Keratinocyte (primary cell): ENCODE data around the gene VSIR. TPM values are rescaled to one million over a fixed set of nuclear protein-coding genes. Genes with fewer than 3 reads are reported as not detected.

ENCODE experiments used
- DNase-seq: peaks from one replicate; pipeline ENCODE4 v3.0.0-alpha.2; 2011; ENCODE audit warnings: low read depth, missing footprints, low spot score
- FAIRE-seq: peaks from 2 replicates; lab custom pipeline; 2011; peaks lifted over from hg19 to GRCh38; lab: Jason Lieb, UNC
- H2AFZ ChIP-seq: 2 replicates; pipeline ENCODE4 v1.6.0; 2012; ENCODE audit warnings: low read length, control low read depth, inconsistent platforms; ENCODE audit not compliant: control insufficient read depth
- H3K27ac ChIP-seq: 2 replicates; pipeline ENCODE4 v1.5.1; 2011; ENCODE audit warnings: low read length; ENCODE audit not compliant: control insufficient read depth, insufficient read depth
- H3K27me3 ChIP-seq: 3 replicates; pipeline ENCODE4 v1.6.0; 2011; ENCODE audit warnings: low read length; ENCODE audit not compliant: control insufficient read depth, insufficient read depth; ENCODE audit errors: extremely low read depth
- H3K36me3 ChIP-seq, 2 experiments: 2 replicates in 1 of 2; 3 replicates in 1 of 2; pipeline ENCODE4 v1.5.1; 2011; ENCODE audit warnings: low read length in 2 of 2, mild to moderate bottlenecking in 1 of 2; ENCODE audit not compliant: control insufficient read depth in 2 of 2, insufficient read depth in 2 of 2; ENCODE audit errors: extremely low read depth in 1 of 2
- H3K4me1 ChIP-seq: 3 replicates; pipeline ENCODE4 v1.5.1; 2011; ENCODE audit warnings: low read length; ENCODE audit not compliant: control insufficient read depth, insufficient read depth; ENCODE audit errors: extremely low read depth
- H3K4me2 ChIP-seq: 3 replicates; pipeline ENCODE4 v1.6.0; 2011; ENCODE audit warnings: low read depth, low read length; ENCODE audit not compliant: control insufficient read depth, insufficient read depth; ENCODE audit errors: extremely low read depth
- H3K4me3 ChIP-seq, 3 experiments: fragments of 200-600 bp in 1 of 3; sonication (generic) in 1 of 3; 2 replicates in 2 of 3; 3 replicates in 1 of 3; pipeline ENCODE4 v1.5.1; 2011 to 2016; ENCODE audit warnings: low read length in 3 of 3, mild to moderate bottlenecking in 3 of 3, control low read depth in 2 of 3, inconsistent platforms in 1 of 3, low read depth in 1 of 3, mixed read lengths in 1 of 3, mixed run types in 1 of 3, moderate library complexity in 1 of 3; ENCODE audit not compliant: control insufficient read depth in 2 of 3, insufficient read depth in 2 of 3; ENCODE audit errors: extremely low read depth in 1 of 3
- H3K79me2 ChIP-seq: 2 replicates; pipeline ENCODE4 v1.6.0; 2012; ENCODE audit warnings: low read length; ENCODE audit not compliant: control insufficient read depth, insufficient read depth
- H3K9ac ChIP-seq: 3 replicates; pipeline ENCODE4 v1.6.0; 2011; ENCODE audit warnings: low read length; ENCODE audit not compliant: control insufficient read depth, insufficient read depth; ENCODE audit errors: extremely low read depth
- H3K9me1 ChIP-seq: 3 replicates; pipeline ENCODE4 v1.6.0; 2011; ENCODE audit warnings: low read length; ENCODE audit not compliant: control insufficient read depth, insufficient read depth; ENCODE audit errors: extremely low read depth
- H3K9me3 ChIP-seq: 2 replicates; pipeline ENCODE4 v1.5.1; 2012; ENCODE audit warnings: low read depth, low read length; ENCODE audit not compliant: control insufficient read depth
- H4K20me1 ChIP-seq: 3 replicates; pipeline ENCODE4 v1.6.0; 2011; ENCODE audit warnings: low read length; ENCODE audit not compliant: control insufficient read depth, insufficient read depth; ENCODE audit errors: extremely low read depth
- CTCF ChIP-seq, 3 experiments: IDR thresholded peaks in 1 of 3; conservative IDR thresholded peaks in 1 of 3; optimal IDR thresholded peaks in 1 of 3; 2 replicates in 2 of 3; 3 replicates in 1 of 3; pipeline versions ENCODE3 to v1.5.1; 2011; ENCODE audit warnings: low read length in 3 of 3, mild to moderate bottlenecking in 3 of 3, moderate library complexity in 2 of 3, control low read depth in 1 of 3, inconsistent platforms in 1 of 3; ENCODE audit not compliant: insufficient read depth in 2 of 3; ENCODE audit errors: extremely low read depth in 1 of 3
- EZH2 ChIP-seq: IDR thresholded peaks from one replicate; pipeline ENCODE4 v1.6.1; 2012; ENCODE audit warnings: inconsistent platforms, mild to moderate bottlenecking, low read length, moderate library complexity
- dilution Hi-C: fragments of 300-500 bp; cut with MboI; formaldehyde crosslinking; loops from one replicate; pipeline ENCODE4 v1.7.0; 2020; ENCODE audit warnings: low sequenced_read_pairs; ENCODE audit not compliant: extremely low pct_ligation_motif_present
- polyA plus RNA-seq, 5 experiments: library from polyadenylated mRNA; depleted of rRNA in 3 of 5; stranded (reverse) in 3 of 5; stranded (forward) in 1 of 5; unstranded in 1 of 5; fragments of >200 nt; gene quantifications; 1 replicate in 1 of 5; 2 replicates in 3 of 5; 3 replicates in 1 of 5; pipeline versions ENCODE4 v1.2.1 to v1.2.3, GENCODE V29; 2011 to 2012; ENCODE audit warnings: missing spikeins in 2 of 5, low read depth in 1 of 5, low replicate concordance in 1 of 5

The VSIR gene
- polyA plus RNA-seq, 1 donor (not counting 4 experiments of a cell fraction or from before 2014, with no cell fraction given), result 8.1 TPM

GRCh38 chr10:71722849-71723248 lies 50.5 kb downstream of the VSIR start:
- no peak for FAIRE-seq
- no peak overlapping the region for H3K9ac ChIP-seq
- H3K27ac ChIP-seq, result no peak overlapping the region

GRCh38 chr10:71721313-71721712 lies 52.0 kb downstream of the VSIR start:
- peaks cover 3% of the 10 kb centered on the region for H3K4me1 ChIP-seq
- no peak for TF ChIP-seq EZH2
- no peak overlapping the region for H3K4me2 ChIP-seq
- no peak overlapping the region for H3K27ac ChIP-seq
- H2AFZ ChIP-seq, result no peak overlapping the region
- H3K9ac ChIP-seq, result no peak overlapping the region
- H3K79me2 ChIP-seq, result no peaks in the 10 kb centered on the region
- FAIRE-seq (no peak), DNase-seq (no peak)
- no peaks in the 10 kb centered on the region for H3K9me3 ChIP-seq
- dilution Hi-C loops, result no loop called here
- no peaks in the 10 kb centered on the region for H3K36me3 ChIP-seq
- H3K9me1 ChIP-seq, result no peaks in the 10 kb centered on the region
- H4K20me1 ChIP-seq, result no peaks in the 10 kb centered on the region
- no peaks in the 10 kb centered on the region for H3K27me3 ChIP-seq
- no peak overlapping the region for H3K4me3 ChIP-seq

More at GRCh38 chr10:71722849-71723248, 50.5 kb downstream of the VSIR start:
- H3K79me2 ChIP-seq, result no peaks in the 10 kb centered on the region
- peaks cover 9% of the 10 kb centered on the region for H3K4me1 ChIP-seq
- DNase-seq, result no peak
- dilution Hi-C loops, result no loop called here
- H2AFZ ChIP-seq, result no peak overlapping the region
- H4K20me1 ChIP-seq, result no peaks in the 10 kb centered on the region
- H3K27me3 ChIP-seq, result no peaks in the 10 kb centered on the region
- no peaks in the 10 kb centered on the region for H3K36me3 ChIP-seq
- H3K4me3 ChIP-seq, result no peak overlapping the region
- no peaks in the 10 kb centered on the region for H3K9me3 ChIP-seq
- no peak for TF ChIP-seq CTCF (optimal IDR thresholded peaks at IDR 0.05 in 1 of 3, IDR thresholded peaks at IDR 0.05 in 1 of 3, conservative IDR thresholded peaks at IDR 0.05 in 1 of 3; ENCODE audit: extremely low read depth in 1 of 3, insufficient read depth in 2 of 3, low read length in 3 of 3)
- TF ChIP-seq EZH2, result no peak
- H3K9me1 ChIP-seq, result no peaks in the 10 kb centered on the region
- no peak overlapping the region for H3K4me2 ChIP-seq

GRCh38 chr10:71720288-71720687 lies 53.0 kb downstream of the VSIR start:
- TF ChIP-seq EZH2 (no peak), CTCF (optimal IDR thresholded peaks at IDR 0.05 in 1 of 3, IDR thresholded peaks at IDR 0.05 in 1 of 3, conservative IDR thresholded peaks at IDR 0.05 in 1 of 3; ENCODE audit: extremely low read depth in 1 of 3, insufficient read depth in 2 of 3, low read length in 3 of 3) (no peak)
- H3K9me1 ChIP-seq, result no peaks in the 10 kb centered on the region
- FAIRE-seq, result no peak

More at GRCh38 chr10:71720288-71720687, 53.0 kb downstream of the VSIR start:
- Histone ChIP-seq H3K27me3 (no peaks in the 10 kb centered on the region), H3K27ac (no peak overlapping the region), H3K9me3 (no peaks in the 10 kb centered on the region), H3K4me1 (peaks cover 3% of the 10 kb centered on the region), H2AFZ (no peak overlapping the region), H3K4me2 (no peak overlapping the region), H3K9ac (no peak overlapping the region), H4K20me1 (no peaks in the 10 kb centered on the region), H3K4me3 (no peak overlapping the region), H3K36me3 (no peaks in the 10 kb centered on the region), H3K79me2 (no peaks in the 10 kb centered on the region)
- no peak for DNase-seq
- dilution Hi-C loops, result no loop called here
